K562 (cell line): ENCODE results near the gene ITPR3. TPM values are rescaled to one million over a fixed set of nuclear protein-coding genes. Genes with fewer than 3 reads are reported as not detected.

Experiments used
- ARNT ChIP-seq, 2 experiments: fragments of 450-650 bp; IDR thresholded peaks; 2 replicates each; pipeline ENCODE4 v1.6.1; 2016; ENCODE audit warnings: mild to moderate bottlenecking in 1 of 2
- ATF7 ChIP-seq: fragments of 450-650 bp; IDR thresholded peaks from 2 replicates; pipeline ENCODE4 v1.7.1; 2014; ENCODE audit warnings: mild to moderate bottlenecking, moderate library complexity
- BHLHE40 ChIP-seq: IDR thresholded peaks from 2 replicates; pipeline ENCODE4 v1.6.1; 2011; ENCODE audit warnings: low read length, improper control_type of control experiment
- CHD7 ChIP-seq: fragments of 200-600 bp; sonication (generic); IDR thresholded peaks from one replicate; pipeline ENCODE4 v1.6.1; 2012; ENCODE audit warnings: mild to moderate bottlenecking, low read depth, low read length, inconsistent platforms
- DACH1 ChIP-seq: fragments of 450-650 bp; IDR thresholded peaks from 2 replicates; pipeline ENCODE4 v1.6.1; 2018; ENCODE audit not compliant: partially characterized antibody
- HEY1 ChIP-seq: fragments of 250-450 bp; sonication (Bioruptor Pico); IDR thresholded peaks from 2 replicates; pipeline ENCODE4 v1.5.0; 2020; ENCODE audit warnings: mild to moderate bottlenecking, moderate library complexity, borderline replicate concordance
- HOMEZ ChIP-seq: fragments of 250-450 bp; sonication (Bioruptor Pico); IDR thresholded peaks from 2 replicates; pipeline ENCODE4 v1.4.0; 2020; ENCODE audit warnings: mild to moderate bottlenecking, moderate library complexity
- KLF13 ChIP-seq: fragments of 450-650 bp; IDR thresholded peaks from 2 replicates; pipeline ENCODE4 v1.6.1; 2016; ENCODE audit warnings: missing genetic modification characterization, low read depth, mild to moderate bottlenecking, missing compliant biosample characterization, moderate library complexity, borderline replicate concordance
- LEF1 ChIP-seq: fragments of 450-650 bp; IDR thresholded peaks from 2 replicates; pipeline ENCODE4 v1.6.1; 2016; ENCODE audit warnings: mild to moderate bottlenecking
- MEIS2 ChIP-seq: fragments of 450-650 bp; IDR thresholded peaks from 2 replicates; pipeline ENCODE4 v1.6.1; 2014; ENCODE audit warnings: mild to moderate bottlenecking; ENCODE audit not compliant: partially characterized antibody
- NR2C2 ChIP-seq, 2 experiments: fragments of 200-800 bp in 1 of 2; sonication (Bioruptor generic) in 1 of 2; sonication (generic) in 1 of 2; formaldehyde crosslinking in 1 of 2; IDR thresholded peaks; 2 replicates each; pipeline versions ENCODE4 v1.6.1 to v1.8.0; 2016 to 2022; ENCODE audit warnings: mild to moderate bottlenecking in 1 of 2, missing compliant biosample characterization in 1 of 2, missing genetic modification characterization in 1 of 2, missing genetic modification reagents in 1 of 2
- RNF2 ChIP-seq: sonication (generic); IDR thresholded peaks from 2 replicates; pipeline ENCODE4 v1.6.1; 2016
- SMAD3 ChIP-seq: fragments of 450-650 bp; formaldehyde crosslinking; conservative IDR thresholded peaks from 2 replicates; pipeline ENCODE4 v1.4.0; 2020; ENCODE audit warnings: mild to moderate bottlenecking
- TAF1 ChIP-seq: IDR thresholded peaks from 2 replicates; pipeline ENCODE4 v1.6.1; 2011; ENCODE audit warnings: mild to moderate bottlenecking, low read length, moderate library complexity; ENCODE audit not compliant: insufficient read depth, control insufficient read depth, severe bottlenecking; ENCODE audit errors: extremely low read depth
- ZEB2 ChIP-seq: fragments of 450-650 bp; IDR thresholded peaks from 2 replicates; pipeline ENCODE4 v1.6.1; 2016
- polyA plus RNA-seq, 8 experiments: library from polyadenylated mRNA; depleted of rRNA in 4 of 8; stranded (reverse) in 5 of 8; unstranded in 3 of 8; fragments of >200 nt; fragmentation: Nextera tagmentation in 2 of 8; fragmentation: Illumina TruSeq in 1 of 8; extraction: Ambion mirVana in 2 of 8; extraction: Trizol in 1 of 8; gene quantifications; 2 replicates each; pipeline versions ENCODE4 v1.2.1 to v1.2.3, GENCODE V29; 2011 to 2014; ENCODE audit warnings: inconsistent platforms in 1 of 8, missing spikeins in 1 of 8
- total RNA-seq, 7 experiments: library from RNA; depleted of rRNA in 6 of 7; stranded (reverse); fragments of >200 nt in 6 of 7; fragmentation: Illumina TruSeq in 2 of 7; extraction: Trizol in 2 of 7; gene quantifications; 2 replicates each; pipeline versions ENCODE4 v1.2.1 to v1.2.3, GENCODE V29; 2011 to 2021; ENCODE audit warnings: low replicate concordance in 1 of 7

The ITPR3 gene
- total and polyA plus RNA-seq, 9 of the 15 experiments (the other 6 are each of a cell fraction or from before 2014, with no cell fraction given): 0.39 to 35.7 (median 13.2) TPM

- TF ChIP-seq CHD7 (no peak), SMAD3 (CRISPR knock-in tag) (no peak), TAF1 (peak; percentile 74), HEY1 (CRISPR knock-in tag) (no peak), NR2C2 (CRISPR knock-in tag; IDR thresholded peaks at IDR 0.05) (no peak), NR2C2 (tag; IDR thresholded peaks at IDR 0.05) (peak; percentile 20; the same call in 1 of the 2 replicates), LEF1 (0 out of 2 replicates have a peak, but pooled peaks have one; percentile 35), ZEB2 (no peak), KLF13 (tag) (peak; percentile 44; the same call in 1 of the 2 replicates), ARNT (IDR thresholded peaks at IDR 0.05) (no peak), BHLHE40 (peak; percentile 18; the same call in 1 of the 2 replicates), DACH1 (no peak), MEIS2 (peak; percentile 5), ATF7 (peak; percentile 79), HOMEZ (CRISPR knock-in tag) (no peak), RNF2 (no peak)
Observed at GRCh38 chr6:33579828-33580714, 41.1 kb upstream of the ITPR3 start, which contains the start of gene BAK1 (continued).
